IMR-90 (cell line): ENCODE measurements around the gene ABCB1. TPM values are rescaled to one million over a fixed set of nuclear protein-coding genes. Genes with fewer than 3 reads are reported as not detected.

Experiments used
- ATAC-seq: fragments of 200-7000 bp; cut with Tn5 transposase; 2 replicates; pipeline ENCODE4 v1.9.1; 2020; ENCODE audit warnings: low read depth, mild to moderate bottlenecking, moderate library complexity
- BruUV-seq: library from RNA; stranded (reverse); fragments of 400-500 nt; replicated peaks from 2 replicates; lab custom pipeline; 2021; lab: Mats Ljungman, UMichigan
- CTCF ChIA-PET: fragments of 300-600 bp; formaldehyde crosslinking; extraction: SDS; loops from one replicate; lab custom pipeline; 2021; ENCODE audit warnings: antibody characterized with exemption; lab: Yijun Ruan, JAX
- POLR2A ChIA-PET: fragments of 300-600 bp; sonication (Branson Sonifier 250); formaldehyde crosslinking; loops from one replicate; lab custom pipeline; 2022; ENCODE audit warnings: antibody characterized with exemption; ENCODE audit not compliant: unreplicated experiment; lab: Charles Lee
- DNase-seq: peaks from one replicate; pipeline ENCODE4 v3.0.0; 2013
- H2AFZ ChIP-seq: replicated peaks from 2 replicates; pipeline ENCODE3; 2013; ENCODE audit warnings: low read length, mild to moderate bottlenecking; ENCODE audit not compliant: poor library complexity
- H2AK5ac ChIP-seq: 2 replicates; pipeline ENCODE4 v1.6.1; 2013; ENCODE audit warnings: low read depth, low read length, inconsistent platforms
- H2AK9ac ChIP-seq: replicated peaks from 2 replicates; pipeline ENCODE3; 2013; ENCODE audit warnings: mild to moderate bottlenecking, low read depth, low read length, moderate library complexity; ENCODE audit not compliant: poor library complexity
- H2BK120ac ChIP-seq: 2 replicates; pipeline ENCODE4 v1.6.1; 2013; ENCODE audit warnings: low read depth, low read length, inconsistent platforms
- H2BK15ac ChIP-seq: 3 replicates; pipeline ENCODE4 v1.6.1; 2013; ENCODE audit warnings: low read depth, low read length, inconsistent platforms
- H2BK20ac ChIP-seq: 2 replicates; pipeline ENCODE4 v1.6.1; 2013; ENCODE audit warnings: low read depth, mild to moderate bottlenecking, inconsistent platforms, low read length, moderate library complexity
- H2BK5ac ChIP-seq: 2 replicates; pipeline ENCODE4 v1.6.1; 2013; ENCODE audit warnings: mild to moderate bottlenecking, low read depth, low read length, inconsistent platforms; ENCODE audit not compliant: poor library complexity, severe bottlenecking
- H3K14ac ChIP-seq: replicated peaks from 2 replicates; pipeline ENCODE4 v1.6.1; 2013; ENCODE audit warnings: low read depth, low read length, inconsistent platforms
- H3K18ac ChIP-seq: 2 replicates; pipeline ENCODE4 v1.6.1; 2013; ENCODE audit warnings: low read depth, low read length, control low read depth
- H3K23ac ChIP-seq: 2 replicates; pipeline ENCODE4 v1.6.1; 2013; ENCODE audit warnings: low read depth, low read length, inconsistent platforms
- H3K27ac ChIP-seq: 2 replicates; pipeline ENCODE4 v1.5.1; 2013; ENCODE audit warnings: mild to moderate bottlenecking, control low read depth, low read length; ENCODE audit not compliant: insufficient read depth
- H3K27me3 ChIP-seq: 2 replicates; pipeline ENCODE4 v1.6.1; 2013; ENCODE audit warnings: low read length; ENCODE audit not compliant: control insufficient read depth, insufficient read depth
- H3K36me3 ChIP-seq: 2 replicates; pipeline ENCODE4 v1.6.1; 2013; ENCODE audit warnings: low read length, mixed read lengths; ENCODE audit not compliant: control insufficient read depth, insufficient read depth
- H3K4ac ChIP-seq: 2 replicates; pipeline ENCODE4 v1.6.1; 2013; ENCODE audit warnings: low read depth, low read length, inconsistent platforms
- H3K4me1 ChIP-seq: 2 replicates; pipeline ENCODE4 v1.6.1; 2013; ENCODE audit warnings: low read length, mixed read lengths; ENCODE audit not compliant: control insufficient read depth, insufficient read depth
- H3K4me2 ChIP-seq: 2 replicates; pipeline ENCODE4 v1.6.1; 2013; ENCODE audit warnings: low read depth, mild to moderate bottlenecking, control low read depth, low read length, moderate library complexity
- H3K4me3 ChIP-seq: 2 replicates; pipeline ENCODE4 v1.5.1; 2013; ENCODE audit warnings: low read depth, mild to moderate bottlenecking, control low read depth, low read length, moderate library complexity; ENCODE audit not compliant: insufficient read depth
- H3K56ac ChIP-seq: 2 replicates; pipeline ENCODE4 v1.6.1; 2013; ENCODE audit warnings: low read length, inconsistent platforms; ENCODE audit not compliant: insufficient read depth; ENCODE audit errors: extremely low read depth
- H3K79me1 ChIP-seq, 2 experiments: 2 replicates each; pipeline ENCODE4 v1.6.1; 2013; ENCODE audit warnings: low read length in 2 of 2, inconsistent platforms in 1 of 2, low read depth in 1 of 2
- H3K9ac ChIP-seq: 2 replicates; pipeline ENCODE4 v1.6.1; 2013; ENCODE audit warnings: low read depth, low read length, control low read depth
- H3K9me1 ChIP-seq: 2 replicates; pipeline ENCODE4 v1.6.1; 2013; ENCODE audit warnings: low read length, inconsistent platforms; ENCODE audit not compliant: insufficient read depth
- H3K9me3 ChIP-seq: 2 replicates; pipeline ENCODE4 v1.6.1; 2013; ENCODE audit warnings: low read length; ENCODE audit not compliant: control insufficient read depth, insufficient read depth
- H4K20me1 ChIP-seq: 2 replicates; pipeline ENCODE4 v1.6.1; 2013; ENCODE audit warnings: low read length, inconsistent platforms; ENCODE audit not compliant: insufficient read depth
- H4K5ac ChIP-seq: 2 replicates; pipeline ENCODE4 v1.6.1; 2013; ENCODE audit warnings: mild to moderate bottlenecking, low read depth, low read length, control low read depth
- H4K8ac ChIP-seq, 2 experiments: 2 replicates each; pipeline ENCODE4 v1.6.1; 2013; ENCODE audit warnings: low read depth in 2 of 2, low read length in 2 of 2, control low read depth in 1 of 2, inconsistent platforms in 1 of 2
- H4K91ac ChIP-seq: 2 replicates; pipeline ENCODE4 v1.6.1; 2013; ENCODE audit warnings: low read depth, low read length, inconsistent platforms; ENCODE audit not compliant: insufficient read depth
- BHLHE40 ChIP-seq: fragments of 150-350 bp; IDR thresholded peaks from 2 replicates; pipeline ENCODE4 v1.6.1; 2016; ENCODE audit warnings: mild to moderate bottlenecking, low read depth, low read length
- CEBPB ChIP-seq: IDR thresholded peaks from 2 replicates; pipeline ENCODE4 v1.6.1; 2012; ENCODE audit warnings: low read depth, low read length, improper control_type of control experiment
- FOS ChIP-seq: fragments of 150-350 bp; IDR thresholded peaks from 2 replicates; pipeline ENCODE4 v1.6.1; 2016; ENCODE audit warnings: low read depth, low read length
- MAFK ChIP-seq: IDR thresholded peaks from 2 replicates; pipeline ENCODE4 v1.6.1; 2012; ENCODE audit warnings: low read depth, low read length, improper control_type of control experiment
- POLR2A ChIP-seq: IDR thresholded peaks from 2 replicates; pipeline ENCODE4 v1.6.1; 2012; ENCODE audit warnings: mild to moderate bottlenecking, low read depth, low read length
- USF2 ChIP-seq: fragments of 150-350 bp; IDR thresholded peaks from 2 replicates; pipeline ENCODE4 v1.6.1; 2017; ENCODE audit warnings: mild to moderate bottlenecking, antibody characterized with exemption, low read length, low read depth
- WGBS, 2 experiments: methylation state at CpG; one replicate each; pipeline versions ENCODE4 v1.1.5 to v1.1.7; 2013; ENCODE audit warnings: missing lambda C conversion rate in 2 of 2; ENCODE audit not compliant: insufficient read length in 1 of 2; ENCODE audit errors: extremely low coverage in 2 of 2; 5-methylcytosine and 5-hydroxymethylcytosine counted together
- dilution Hi-C: fragments of 300-500 bp; cut with HindIII; formaldehyde crosslinking; loops from one replicate; pipeline ENCODE4 v1.14.3; 2018; ENCODE audit warnings: low sequenced_read_pairs; ENCODE audit not compliant: unreplicated experiment
- in situ Hi-C: fragments of 300-500 bp; cut with MboI; formaldehyde crosslinking; loops from 3 replicates; pipeline ENCODE4 v1.14.3; 2019; ENCODE audit warnings: low sequenced_read_pairs, inconsistent platforms, mixed read lengths
- intact Hi-C: fragments of 100-400 bp; cut with micrococcal nuclease; formaldehyde crosslinking; loops from 2 replicates; pipeline ENCODE4 v1.10.0; 2022
- polyA plus RNA-seq, 3 experiments: library from polyadenylated mRNA; depleted of rRNA; stranded (reverse); fragments of >200 nt; gene quantifications; 2 replicates each; pipeline ENCODE4 v1.2.3, GENCODE V29; 2012; ENCODE audit warnings: low replicate concordance in 1 of 3
- total RNA-seq: library from RNA; depleted of rRNA; stranded (reverse); fragments of >200 nt; gene quantifications from 2 replicates; pipeline ENCODE4 v1.2.3, GENCODE V29; 2012

The ABCB1 gene
- total and polyA plus RNA-seq, 2 of the 4 experiments (the other 2 are of a cell fraction), result 0.80 to 0.90 TPM

DNA sequence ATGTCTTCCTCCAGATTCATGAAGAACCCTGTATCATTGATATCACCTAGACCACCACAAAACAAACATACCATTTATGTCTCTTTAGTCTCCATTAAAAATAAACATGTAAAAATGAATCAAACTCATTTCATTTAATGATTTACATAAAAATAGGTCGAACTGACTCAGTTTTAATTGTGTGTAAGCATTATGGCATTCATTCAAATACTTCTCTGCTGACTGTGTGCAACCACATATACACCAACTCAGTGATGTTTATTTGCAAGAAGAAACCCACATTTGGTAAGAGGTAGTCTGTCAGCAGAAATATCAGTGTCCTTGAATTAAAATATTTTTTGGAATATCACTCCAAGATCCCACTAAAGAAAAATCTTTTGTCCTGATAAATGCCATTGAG lies 30.5 kb downstream of the ABCB1 start:
- DNase-seq (peak; percentile 92), ATAC-seq (peak; percentile 79)
- Histone ChIP-seq H4K8ac (no peak overlapping the region), H3K9ac (no peak overlapping the region), H3K27me3 (no peaks in the 10 kb centered on the region; the same call in 1 of the 2 replicates), H3K9me3 (no peaks in the 10 kb centered on the region), H2BK20ac (no peak overlapping the region), H3K4ac (no peak overlapping the region), H4K20me1 (no peaks in the 10 kb centered on the region), H3K9me1 (0 out of 2 replicates have a peak, but pooled peaks cover 2% of the 10 kb centered on the region), H2BK15ac (no peak overlapping the region), H2AK5ac (no peak overlapping the region), H3K14ac (no peak overlapping the region), H3K4me1 (peaks cover 3% of the 10 kb centered on the region; the same call in 1 of the 2 replicates), H2AFZ (no peak overlapping the region), H4K91ac (no peak overlapping the region), H3K4me3 (no peak overlapping the region), H3K56ac (no peak overlapping the region), H4K5ac (no peak overlapping the region), H2AK9ac (no peak overlapping the region), H3K36me3 (no peaks in the 10 kb centered on the region), H3K79me1 (no peaks in the 10 kb centered on the region), H3K23ac (no peak overlapping the region), H3K18ac (no peak overlapping the region), H3K4me2 (no peak overlapping the region), H3K27ac (no peak overlapping the region), H2BK120ac (no peak overlapping the region), H2BK5ac (no peak overlapping the region)
- no TSS peak for BruUV-seq
- dilution Hi-C loops (no loop called here), intact Hi-C loops (loop anchor here (5.0 to 10.0 kb wide), 3 partner anchors 57 to 307 kb away; partner anchors contain the start of genes DBF4, RUNDC3B and SLC25A40), in situ Hi-C loops (no loop called here)
- no CpG with 5 or more reads among the region's 1 CpG for WGBS, 2 experiments
- ChIA-PET CTCF (no interaction called here), POLR2A (no interaction called here)
- peak; percentile 62; the same call in 1 of the 2 replicates for TF ChIP-seq MAFK
- no peak for TF ChIP-seq BHLHE40
- peak; percentile 69 for TF ChIP-seq CEBPB
- no peak for TF ChIP-seq USF2
- TF ChIP-seq POLR2A, result no peak
- peak; percentile 93 for TF ChIP-seq FOS
